ENCODE results near the gene MYH9.

MYH9 gene

GRCh38 chr22:36378080-36378868, 9.5 kb downstream of the MYH9 start:
- H2BK120ac ChIP-seq (ENCODE audit: low read depth, low read length), result no peak overlapping the region
- no peak overlapping the region for H3K4me2 ChIP-seq (ENCODE audit: low read length)
- H3K4ac ChIP-seq (ENCODE audit: low read depth, low read length), result no peak overlapping the region
- no peaks in the 10 kb centered on the region for H3K4me1 ChIP-seq (ENCODE audit: control insufficient read depth, low read depth, low read length)
- H4K5ac ChIP-seq (ENCODE audit: low read length), result no peak overlapping the region
- peaks cover 2% of the 10 kb centered on the region for H3K36me3 ChIP-seq (ENCODE audit: control insufficient read depth, insufficient read depth, low read length)
- H3K9ac ChIP-seq (ENCODE audit: low read length), result no peak overlapping the region
- H4K8ac ChIP-seq (ENCODE audit: low read depth, low read length), result no peak overlapping the region
- no peaks in the 10 kb centered on the region for H3K27me3 ChIP-seq (ENCODE audit: insufficient read depth, low read length, poor library complexity)
- no peak overlapping the region for H2BK15ac ChIP-seq (replicated peaks; ENCODE audit: low read depth)
- peaks cover 89% of the 10 kb centered on the region for H3K79me2 ChIP-seq (ENCODE audit: control insufficient read depth, insufficient read depth, low read length)
- no peak overlapping the region for H2BK5ac ChIP-seq (ENCODE audit: low read length)
- H3K18ac ChIP-seq (ENCODE audit: low read length), result no peak overlapping the region
- H3K23ac ChIP-seq (ENCODE audit: low read length), result no peak overlapping the region
- H3K79me1 ChIP-seq (ENCODE audit: low read length), result peaks cover 7% of the 10 kb centered on the region
- H3K56ac ChIP-seq (ENCODE audit: low read length), result no peak overlapping the region
- WGBS (ENCODE audit: extremely low coverage, insufficient coverage, low lambda C conversion rate), result no CpG with 5 or more reads among the region's 14 CpGs
- DNase-seq, result no peak
- H2AK5ac ChIP-seq (ENCODE audit: low read length), result no peak overlapping the region
- no peak overlapping the region for H3K27ac ChIP-seq (ENCODE audit: low read depth, low read length)
- no peak overlapping the region for H3K4me3 ChIP-seq (ENCODE audit: low read length)

- H3K56ac ChIP-seq (ENCODE audit: low read length), result no peak overlapping the region
- H3K4me1 ChIP-seq (ENCODE audit: control insufficient read depth, low read depth, low read length), result no peaks in the 10 kb centered on the region
Observed at GRCh38 chr22:36377022-36377631, 10.6 kb downstream of the MYH9 start.

DNA sequence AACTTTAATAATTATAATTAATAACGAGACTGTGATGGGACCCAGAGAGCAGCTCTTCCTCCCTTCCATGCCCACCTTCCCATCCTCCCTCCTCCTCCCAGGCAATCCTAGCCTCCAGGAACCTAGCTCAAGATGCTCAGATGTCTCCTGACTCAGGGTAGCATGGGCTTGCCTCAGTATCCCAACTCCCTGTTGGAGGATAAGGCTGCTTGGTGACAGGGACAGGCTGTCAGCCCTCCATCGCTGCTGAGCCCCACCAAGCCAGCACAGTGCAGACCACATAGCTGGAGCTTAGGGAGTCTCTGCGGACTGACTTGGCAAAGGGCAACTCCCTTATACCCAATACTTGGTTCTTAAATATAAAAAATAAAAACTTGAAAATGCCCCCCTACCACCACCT, 11.5 kb downstream of the MYH9 start:
- H3K4me2 ChIP-seq (ENCODE audit: low read length), result no peak overlapping the region
- H2AK5ac ChIP-seq (ENCODE audit: low read length), result no peak overlapping the region
- H3K79me1 ChIP-seq (ENCODE audit: low read length), result peaks cover 7% of the 10 kb centered on the region
- H3K4ac ChIP-seq (ENCODE audit: low read depth, low read length), result no peak overlapping the region
- H3K18ac ChIP-seq (ENCODE audit: low read length), result no peak overlapping the region
- peaks cover 91% of the 10 kb centered on the region for H3K79me2 ChIP-seq (ENCODE audit: control insufficient read depth, insufficient read depth, low read length)
- no peak overlapping the region for H2BK120ac ChIP-seq (ENCODE audit: low read depth, low read length)
- no peak overlapping the region for H2BK15ac ChIP-seq (replicated peaks; ENCODE audit: low read depth)
- no peak overlapping the region for H3K27ac ChIP-seq (ENCODE audit: low read depth, low read length)
- H3K56ac ChIP-seq (ENCODE audit: low read length), result no peak overlapping the region
- no peaks in the 10 kb centered on the region for H3K27me3 ChIP-seq (ENCODE audit: insufficient read depth, low read length, poor library complexity)
- H3K23ac ChIP-seq (ENCODE audit: low read length), result no peak overlapping the region
- no peak overlapping the region for H2BK5ac ChIP-seq (ENCODE audit: low read length)
- no CpG with 5 or more reads among the region's 3 CpGs for WGBS (ENCODE audit: extremely low coverage, insufficient coverage, low lambda C conversion rate)
- H3K4me1 ChIP-seq (ENCODE audit: control insufficient read depth, low read depth, low read length), result peaks cover under 1% of the 10 kb centered on the region
- no peak overlapping the region for H3K9ac ChIP-seq (ENCODE audit: low read length)
- H3K36me3 ChIP-seq (ENCODE audit: control insufficient read depth, insufficient read depth, low read length), result no peaks in the 10 kb centered on the region
- H4K8ac ChIP-seq (ENCODE audit: low read depth, low read length), result no peak overlapping the region
- no peak for DNase-seq
- no peak overlapping the region for H3K4me3 ChIP-seq (ENCODE audit: low read length)
- no peak overlapping the region for H4K5ac ChIP-seq (ENCODE audit: low read length)

More at GRCh38 chr22:36377022-36377631, 10.6 kb downstream of the MYH9 start:
- Histone ChIP-seq H2BK5ac (ENCODE audit: low read length) (no peak overlapping the region), H3K9ac (ENCODE audit: low read length) (no peak overlapping the region), H3K27me3 (ENCODE audit: insufficient read depth, low read length, poor library complexity) (no peaks in the 10 kb centered on the region), H3K27ac (ENCODE audit: low read depth, low read length) (no peak overlapping the region), H3K4ac (ENCODE audit: low read depth, low read length) (no peak overlapping the region), H3K36me3 (ENCODE audit: control insufficient read depth, insufficient read depth, low read length) (peaks cover 2% of the 10 kb centered on the region), H3K4me3 (ENCODE audit: low read length) (no peak overlapping the region), H3K18ac (ENCODE audit: low read length) (no peak overlapping the region), H4K5ac (ENCODE audit: low read length) (no peak overlapping the region), H2BK120ac (ENCODE audit: low read depth, low read length) (no peak overlapping the region), H3K79me1 (ENCODE audit: low read length) (peaks cover 7% of the 10 kb centered on the region), H3K4me2 (ENCODE audit: low read length) (no peak overlapping the region), H2BK15ac (replicated peaks; ENCODE audit: low read depth) (no peak overlapping the region), H3K79me2 (ENCODE audit: control insufficient read depth, insufficient read depth, low read length) (peaks cover 91% of the 10 kb centered on the region), H2AK5ac (ENCODE audit: low read length) (no peak overlapping the region), H4K8ac (ENCODE audit: low read depth, low read length) (no peak overlapping the region), H3K23ac (ENCODE audit: low read length) (no peak overlapping the region)
- WGBS (ENCODE audit: extremely low coverage, insufficient coverage, low lambda C conversion rate), result no CpG with 5 or more reads among the region's 14 CpGs
- DNase-seq, result no peak

- no peak overlapping the region for H2BK15ac ChIP-seq (replicated peaks; ENCODE audit: low read depth)
- no peak overlapping the region for H4K8ac ChIP-seq (ENCODE audit: low read depth, low read length)
- H2BK5ac ChIP-seq (ENCODE audit: low read length), result no peak overlapping the region
- no peak overlapping the region for H2BK120ac ChIP-seq (ENCODE audit: low read depth, low read length)
- H3K18ac ChIP-seq (ENCODE audit: low read length), result no peak overlapping the region
- H3K4ac ChIP-seq (ENCODE audit: low read depth, low read length), result no peak overlapping the region
- H3K23ac ChIP-seq (ENCODE audit: low read length), result no peak overlapping the region
- H3K27me3 ChIP-seq (ENCODE audit: insufficient read depth, low read length, poor library complexity), result no peaks in the 10 kb centered on the region
- H3K4me1 ChIP-seq (ENCODE audit: control insufficient read depth, low read depth, low read length), result peaks cover 6% of the 10 kb centered on the region
- DNase-seq, result no peak
- H3K9ac ChIP-seq (ENCODE audit: low read length), result no peak overlapping the region
- H4K5ac ChIP-seq (ENCODE audit: low read length), result no peak overlapping the region
- H3K79me2 ChIP-seq (ENCODE audit: control insufficient read depth, insufficient read depth, low read length), result peaks cover 92% of the 10 kb centered on the region
- H3K56ac ChIP-seq (ENCODE audit: low read length), result no peak overlapping the region
- H3K4me2 ChIP-seq (ENCODE audit: low read length), result no peak overlapping the region
- H3K27ac ChIP-seq (ENCODE audit: low read depth, low read length), result no peak overlapping the region
- peaks cover 11% of the 10 kb centered on the region for H3K79me1 ChIP-seq (ENCODE audit: low read length)
- H2AK5ac ChIP-seq (ENCODE audit: low read length), result no peak overlapping the region
- H3K4me3 ChIP-seq (ENCODE audit: low read length), result no peak overlapping the region
- H3K36me3 ChIP-seq (ENCODE audit: control insufficient read depth, insufficient read depth, low read length), result no peaks in the 10 kb centered on the region
- WGBS (ENCODE audit: extremely low coverage, insufficient coverage, low lambda C conversion rate), result no CpG with 5 or more reads among the region's 9 CpGs
Observed at GRCh38 chr22:36375071-36375980, 12.4 kb downstream of the MYH9 start.

DNA sequence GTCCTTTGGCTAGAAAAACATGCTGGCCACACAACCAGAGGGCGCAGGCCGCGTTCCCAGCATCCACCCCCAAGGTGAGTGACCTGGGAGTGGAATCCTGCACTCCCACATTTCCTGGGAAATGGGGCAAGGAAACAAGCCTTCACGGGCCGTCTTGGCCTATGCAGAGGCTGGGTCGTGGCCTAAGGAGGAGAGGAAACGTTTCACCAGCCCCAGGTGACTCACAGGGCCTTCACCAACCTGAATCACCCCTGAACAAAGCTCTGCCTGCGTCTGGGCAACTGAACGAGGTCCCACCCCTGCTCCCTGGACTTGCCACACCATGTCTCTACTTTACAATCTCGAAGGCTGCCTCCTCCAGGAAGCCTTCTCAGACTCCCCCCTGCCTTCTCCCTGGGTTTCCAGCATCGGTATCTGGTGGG, 13.2 kb downstream of the MYH9 start:
- peak; percentile 8 for DNase-seq
- Histone ChIP-seq H4K8ac (ENCODE audit: low read depth, low read length) (no peak overlapping the region), H4K5ac (ENCODE audit: low read length) (no peak overlapping the region), H3K56ac (ENCODE audit: low read length) (peak overlapping the region; percentile 5), H3K36me3 (ENCODE audit: control insufficient read depth, insufficient read depth, low read length) (peaks cover 1% of the 10 kb centered on the region), H3K18ac (ENCODE audit: low read length) (no peak overlapping the region), H3K27ac (ENCODE audit: low read depth, low read length) (no peak overlapping the region), H2BK5ac (ENCODE audit: low read length) (no peak overlapping the region), H2AK5ac (ENCODE audit: low read length) (no peak overlapping the region), H3K23ac (ENCODE audit: low read length) (no peak overlapping the region), H3K4ac (ENCODE audit: low read depth, low read length) (no peak overlapping the region), H2BK15ac (replicated peaks; ENCODE audit: low read depth) (no peak overlapping the region), H3K4me1 (ENCODE audit: control insufficient read depth, low read depth, low read length) (peaks cover 10% of the 10 kb centered on the region), H3K4me2 (ENCODE audit: low read length) (no peak overlapping the region), H3K27me3 (ENCODE audit: insufficient read depth, low read length, poor library complexity) (no peaks in the 10 kb centered on the region), H2BK120ac (ENCODE audit: low read depth, low read length) (no peak overlapping the region), H3K79me2 (ENCODE audit: control insufficient read depth, insufficient read depth, low read length) (peaks cover 92% of the 10 kb centered on the region), H3K4me3 (ENCODE audit: low read length) (no peak overlapping the region), H3K9ac (ENCODE audit: low read length) (peak overlapping the region; percentile 3), H3K79me1 (ENCODE audit: low read length) (peaks cover 13% of the 10 kb centered on the region)
- WGBS (ENCODE audit: extremely low coverage, insufficient coverage, low lambda C conversion rate), result no CpG with 5 or more reads among the region's 11 CpGs
